ENCODE results near the gene ETV6. TPM values are rescaled to one million over a fixed set of nuclear protein-coding genes. Genes with fewer than 3 reads are reported as not detected.

The ETV6 gene
- total and polyA plus RNA-seq, 2 of the 8 experiments (the other 6 are each of a cell fraction or from before 2014, with no cell fraction given): 5.5 to 23.9 TPM

DNA sequence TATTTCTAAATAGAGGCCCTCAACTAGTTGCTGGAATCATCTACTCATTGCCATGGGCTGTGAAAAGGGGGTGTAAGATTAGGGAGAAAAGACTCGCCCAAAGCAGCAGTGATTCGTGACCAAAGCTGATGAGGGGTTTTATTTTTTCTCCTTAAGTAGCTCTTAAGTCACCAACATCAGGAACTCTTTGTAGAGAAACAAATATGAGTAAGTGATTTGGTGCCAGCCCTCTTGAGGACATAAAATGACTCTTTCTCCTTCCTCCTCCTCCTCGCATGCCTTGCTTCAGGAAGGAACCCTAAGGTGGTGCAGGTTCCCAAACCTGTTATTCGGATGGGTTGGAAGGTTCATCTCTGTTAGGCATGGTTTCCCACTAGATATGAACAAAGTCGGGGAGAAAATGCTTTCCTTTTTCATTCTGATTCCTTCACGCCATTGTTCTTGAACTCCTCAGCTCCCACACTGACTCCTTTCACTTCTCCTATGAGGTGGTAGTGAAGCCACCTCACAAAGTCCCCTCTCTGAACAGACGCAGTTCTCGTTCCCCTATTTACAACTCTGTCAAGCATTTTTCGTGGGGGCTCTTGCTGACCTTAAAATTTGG is 113.4 kb downstream of the ETV6 start:
- FAIRE-seq (no peak), DNase-seq (ENCODE audit: low read depth in 1 of 2, low spot score in 2 of 2) (no peak)
- peaks cover 7 to 24% (median 9%) of the 10 kb centered on the region in 4 experiments for H3K4me1 ChIP-seq (replicated peaks in 1 of 4; ENCODE audit: control insufficient read depth in 3 of 4, insufficient read depth in 4 of 4, low read length in 3 of 4)
- no peak overlapping the region for H3K4ac ChIP-seq (replicated peaks; ENCODE audit: insufficient read length, low read depth, low read length)
- H4K8ac ChIP-seq (ENCODE audit: extremely low read depth, insufficient read depth, low read length): no peak overlapping the region
- H2BK5ac ChIP-seq (ENCODE audit: low read depth, low read length): no peak overlapping the region
- POLR2A ChIA-PET (ENCODE audit: partially characterized antibody): interaction anchor here (1.6 to 1.8 kb wide), 3 partner anchors 15 to 50 kb away, joined by 3 to 7 read pairs (median 5); no protein-coding TSS in a partner anchor
- H3K23ac ChIP-seq (ENCODE audit: insufficient read length): no peak overlapping the region
- 0 out of 4 replicates have a peak, but pooled peaks cover 0 to 3% of the 10 kb centered on the region in 2 experiments for H3K79me2 ChIP-seq (ENCODE audit: control insufficient read depth in 1 of 2, insufficient read depth in 2 of 2, low read length in 2 of 2)
- H3K27ac ChIP-seq (ENCODE audit: low read depth, low read length): no peak overlapping the region
- H3K4me2 ChIP-seq (ENCODE audit: insufficient read depth in 1 of 2, low read depth in 2 of 2, low read length in 2 of 2): no peak overlapping the region
- no peaks in the 10 kb centered on the region; a peak in 1 of 8 replicates for H3K36me3 ChIP-seq (ENCODE audit: control insufficient read depth in 2 of 4, insufficient read depth in 4 of 4, low read length in 3 of 4)
- H3K9ac ChIP-seq (replicated peaks in 1 of 4; ENCODE audit: extremely low read depth in 1 of 4, low read depth in 3 of 4, low read length in 3 of 4): no peak overlapping the region
- no peak overlapping the region for H3K14ac ChIP-seq (ENCODE audit: insufficient read length)
- no peak overlapping the region for H3K56ac ChIP-seq (replicated peaks; ENCODE audit: insufficient read length, low read depth, low read length)
- 86% methylated on average over 9 of the region's 9 CpGs; no CpG with 5 or more reads in 1 of the 2 experiments for WGBS, 2 experiments (ENCODE audit: extremely low coverage in 1 of 2, insufficient coverage in 1 of 2, insufficient read length in 1 of 2, insufficient replicate concordance in 2 of 2, low coverage in 1 of 2, low lambda C conversion rate in 2 of 2, missing lambda C conversion rate in 1 of 2)
- H3K27me3 ChIP-seq (replicated peaks in 1 of 4; ENCODE audit: control insufficient read depth in 3 of 4, extremely low read depth in 1 of 4, insufficient read depth in 3 of 4, low read length in 3 of 4): no peaks in the 10 kb centered on the region
- H3K18ac ChIP-seq (ENCODE audit: extremely low read depth, low read length): no peak overlapping the region
- no peak overlapping the region for H4K5ac ChIP-seq (ENCODE audit: insufficient read length, low read depth, low read length)
- no peak overlapping the region for H2AK5ac ChIP-seq (ENCODE audit: low read depth, low read length)
- H2AFZ ChIP-seq (ENCODE audit: low read length): no peak overlapping the region
- H4K20me1 ChIP-seq (replicated peaks in 1 of 2; ENCODE audit: control insufficient read depth in 1 of 2, insufficient read depth in 2 of 2, low read length in 2 of 2): no peaks in the 10 kb centered on the region
- H3K9me3 ChIP-seq (ENCODE audit: insufficient read depth in 2 of 2, low read depth in 1 of 2, low read length in 1 of 2): no peaks in the 10 kb centered on the region
- 0 out of 2 replicates have a peak, but pooled peaks cover under 1% of the 10 kb centered on the region for H3K79me1 ChIP-seq (ENCODE audit: low read depth, low read length)
- H3K23me2 ChIP-seq (ENCODE audit: low read depth, low read length): no peaks in the 10 kb centered on the region
- H2BK20ac ChIP-seq (ENCODE audit: low read length): no peak overlapping the region
- no peak overlapping the region for H2BK15ac ChIP-seq (ENCODE audit: low read length)
- CTCF ChIA-PET (ENCODE audit: partially characterized antibody): interaction anchor here (0.6 to 2.1 kb wide), 11 partner anchors 10 to 271 kb away, joined by 3 to 7 read pairs (median 3); no protein-coding TSS in a partner anchor
- H2BK120ac ChIP-seq (replicated peaks; ENCODE audit: low read depth, low read length): no peak overlapping the region
- no peak overlapping the region for H2BK12ac ChIP-seq (ENCODE audit: low read depth, low read length)
- no peak overlapping the region for H4K91ac ChIP-seq (replicated peaks; ENCODE audit: insufficient read length, low read length)
- H3K4me3 ChIP-seq (ENCODE audit: extremely low read depth in 1 of 4, insufficient read depth in 2 of 4, low read depth in 3 of 4, low read length in 4 of 4): no peak overlapping the region
- no peak for TF ChIP-seq TAF7 (optimal IDR thresholded peaks at IDR 0.05; ENCODE audit: borderline replicate concordance, low read depth, low read length)
- TF ChIP-seq, protein P1, sequence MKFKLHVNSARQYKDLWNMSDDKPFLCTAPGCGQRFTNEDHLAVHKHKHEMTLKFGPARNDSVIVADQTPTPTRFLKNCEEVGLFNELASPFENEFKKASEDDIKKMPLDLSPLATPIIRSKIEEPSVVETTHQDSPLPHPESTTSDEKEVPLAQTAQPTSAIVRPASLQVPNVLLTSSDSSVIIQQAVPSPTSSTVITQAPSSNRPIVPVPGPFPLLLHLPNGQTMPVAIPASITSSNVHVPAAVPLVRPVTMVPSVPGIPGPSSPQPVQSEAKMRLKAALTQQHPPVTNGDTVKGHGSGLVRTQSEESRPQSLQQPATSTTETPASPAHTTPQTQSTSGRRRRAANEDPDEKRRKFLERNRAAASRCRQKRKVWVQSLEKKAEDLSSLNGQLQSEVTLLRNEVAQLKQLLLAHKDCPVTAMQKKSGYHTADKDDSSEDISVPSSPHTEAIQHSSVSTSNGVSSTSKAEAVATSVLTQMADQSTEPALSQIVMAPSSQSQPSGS (IDR thresholded peaks at IDR 0.05; ENCODE audit: low read length): no peak
- no peak for TF ChIP-seq TEAD4 (IDR thresholded peaks at IDR 0.05; ENCODE audit: low read depth, low read length)
- no peak for TF ChIP-seq SAP30 (IDR thresholded peaks at IDR 0.05; ENCODE audit: insufficient read depth, insufficient replicate concordance, low read length)
- TF ChIP-seq EZH2 (IDR thresholded peaks at IDR 0.05; ENCODE audit: low read depth, low read length, severe bottlenecking): no peak
- TF ChIP-seq, protein P2, sequence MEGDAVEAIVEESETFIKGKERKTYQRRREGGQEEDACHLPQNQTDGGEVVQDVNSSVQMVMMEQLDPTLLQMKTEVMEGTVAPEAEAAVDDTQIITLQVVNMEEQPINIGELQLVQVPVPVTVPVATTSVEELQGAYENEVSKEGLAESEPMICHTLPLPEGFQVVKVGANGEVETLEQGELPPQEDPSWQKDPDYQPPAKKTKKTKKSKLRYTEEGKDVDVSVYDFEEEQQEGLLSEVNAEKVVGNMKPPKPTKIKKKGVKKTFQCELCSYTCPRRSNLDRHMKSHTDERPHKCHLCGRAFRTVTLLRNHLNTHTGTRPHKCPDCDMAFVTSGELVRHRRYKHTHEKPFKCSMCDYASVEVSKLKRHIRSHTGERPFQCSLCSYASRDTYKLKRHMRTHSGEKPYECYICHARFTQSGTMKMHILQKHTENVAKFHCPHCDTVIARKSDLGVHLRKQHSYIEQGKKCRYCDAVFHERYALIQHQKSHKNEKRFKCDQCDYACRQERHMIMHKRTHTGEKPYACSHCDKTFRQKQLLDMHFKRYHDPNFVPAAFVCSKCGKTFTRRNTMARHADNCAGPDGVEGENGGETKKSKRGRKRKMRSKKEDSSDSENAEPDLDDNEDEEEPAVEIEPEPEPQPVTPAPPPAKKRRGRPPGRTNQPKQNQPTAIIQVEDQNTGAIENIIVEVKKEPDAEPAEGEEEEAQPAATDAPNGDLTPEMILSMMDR (IDR thresholded peaks at IDR 0.05; ENCODE audit: control extremely low read depth in 1 of 3, insufficient read depth in 1 of 3, low read depth in 1 of 3, low read length in 3 of 3): no peak
- no peak for TF ChIP-seq SIN3A (conservative IDR thresholded peaks at IDR 0.05 in 1 of 2, IDR thresholded peaks at IDR 0.05 in 1 of 2; ENCODE audit: low read depth in 1 of 2, low read length in 2 of 2)

All from H1 (cell line).